Kidney tubule cell (primary cell): ENCODE data around the gene CMTM3.
A peak's percentile ranks its signal among the peaks of the same experiment; 100 is the strongest.

ENCODE experiments used
- DNase-seq: peaks from one replicate; pipeline ENCODE4 v3.0.0-alpha.2; 2018; ENCODE audit warnings: low spot score

Gene CMTM3

GRCh38 chr16:66635406-66635805 is 30.9 kb downstream of the CMTM3 start:
- no peak for DNase-seq

- no peak for DNase-seq
These were observed 31.7 kb downstream of the CMTM3 start for GRCh38 chr16:66636199-66636598.

- no peak for DNase-seq
These were observed 33.3 kb downstream of the CMTM3 start for GRCh38 chr16:66637806-66638205.

GRCh38 chr16:66639091-66639885 is 34.8 kb downstream of the CMTM3 start:
- DNase-seq, result peak; percentile 44

- no peak for DNase-seq
These were observed 36.3 kb downstream of the CMTM3 start for GRCh38 chr16:66640724-66641314.

GRCh38 chr16:66641387-66641786 is 36.9 kb downstream of the CMTM3 start:
- no peak for DNase-seq

- DNase-seq, result no peak
These were observed 43.4 kb downstream of the CMTM3 start for GRCh38 chr16:66647866-66648265.

GRCh38 chr16:66649167-66649566 is 44.7 kb downstream of the CMTM3 start:
- no peak for DNase-seq

- no peak for DNase-seq
These were observed 45.2 kb downstream of the CMTM3 start for GRCh38 chr16:66649636-66650205.

- peak; percentile 78 for DNase-seq
These were observed 46.4 kb downstream of the CMTM3 start for GRCh38 chr16:66650707-66651473.

GRCh38 chr16:66651474-66651765 is 46.9 kb downstream of the CMTM3 start:
- DNase-seq, result peak; percentile 13

GRCh38 chr16:66651965-66652364 is 47.5 kb downstream of the CMTM3 start:
- no peak for DNase-seq

- no peak for DNase-seq
These were observed 48.3 kb downstream of the CMTM3 start for GRCh38 chr16:66652661-66653360.

- DNase-seq, result peak; percentile 48
These were observed 49.3 kb downstream of the CMTM3 start for GRCh38 chr16:66653581-66654350.

GRCh38 chr16:66656547-66656946 is 52.0 kb downstream of the CMTM3 start:
- peak; percentile 72 for DNase-seq

- no peak for DNase-seq
These were observed 53.8 kb downstream of the CMTM3 start for GRCh38 chr16:66658143-66658859.

- DNase-seq, result no peak
These were observed 54.3 kb downstream of the CMTM3 start for GRCh38 chr16:66658860-66659190.

GRCh38 chr16:66660422-66661209 is 56.1 kb downstream of the CMTM3 start:
- DNase-seq, result peak; percentile 97

- DNase-seq, result no peak
These were observed 56.7 kb downstream of the CMTM3 start for GRCh38 chr16:66661210-66661560.

- DNase-seq, result peak; percentile 51
These were observed 57.3 kb downstream of the CMTM3 start for GRCh38 chr16:66661671-66662346.
